Progenitor cell of endocrine pancreas (in vitro differentiated cells): ENCODE data around the gene ODC1. TPM values are rescaled to one million over a fixed set of nuclear protein-coding genes. Genes with fewer than 3 reads are reported as not detected.

Source experiments
- DNase-seq: peaks from one replicate; pipeline ENCODE4 v3.0.0; 2021; ENCODE audit warnings: low spot score; ENCODE audit not compliant: unreplicated experiment
- H3K27ac Mint-ChIP-seq: 2 replicates; pipeline ENCODE4 v1.8.0; 2021; ENCODE audit warnings: mild to moderate bottlenecking, moderate library complexity, mixed read lengths
- H3K27me3 Mint-ChIP-seq: 2 replicates; pipeline ENCODE4 v1.8.0; 2021; ENCODE audit warnings: mixed read lengths
- H3K36me3 Mint-ChIP-seq: 2 replicates; pipeline ENCODE4 v1.8.0; 2022; ENCODE audit warnings: mixed read lengths; ENCODE audit not compliant: insufficient read depth
- H3K4me1 Mint-ChIP-seq: 2 replicates; pipeline ENCODE4 v1.8.0; 2021; ENCODE audit warnings: low read depth, mixed read lengths
- H3K4me3 Mint-ChIP-seq: 2 replicates; pipeline ENCODE4 v1.8.0; 2021; ENCODE audit warnings: low read depth, mild to moderate bottlenecking, moderate library complexity, mixed read lengths
- H3K9me3 Mint-ChIP-seq: 2 replicates; pipeline ENCODE4 v1.8.0; 2021; ENCODE audit warnings: low read depth, mixed read lengths
- long read RNA-seq: library from polyadenylated mRNA; unstranded; transcript quantifications from one replicate; pipeline ENCODE4 v2.0.0, GENCODE V29; 2020
- total RNA-seq: library from RNA; stranded (reverse); gene quantifications from 2 replicates; pipeline ENCODE4 v1.2.1, GENCODE V29; 2021
- TF ChIP-seq, protein P1 (sequence below): fragments of 200-600 bp; sonication (generic); IDR thresholded peaks from one replicate; pipeline ENCODE4 v1.5.0; 2021; ENCODE audit warnings: antibody characterized with exemption, mild to moderate bottlenecking; ENCODE audit not compliant: unreplicated experiment

The ODC1 gene
- total RNA-seq: 252 and 273 TPM in 2 replicates
- long read RNA-seq, transcript ODC1-201 (12 exons, 2,653 nt): major isoform, 63 of 107 reads
- long read RNA-seq, partial matches to known transcripts: 36 of 107 reads
- long read RNA-seq, other reads (novel, unspliced or antisense): 8 of 107 reads

DNA sequence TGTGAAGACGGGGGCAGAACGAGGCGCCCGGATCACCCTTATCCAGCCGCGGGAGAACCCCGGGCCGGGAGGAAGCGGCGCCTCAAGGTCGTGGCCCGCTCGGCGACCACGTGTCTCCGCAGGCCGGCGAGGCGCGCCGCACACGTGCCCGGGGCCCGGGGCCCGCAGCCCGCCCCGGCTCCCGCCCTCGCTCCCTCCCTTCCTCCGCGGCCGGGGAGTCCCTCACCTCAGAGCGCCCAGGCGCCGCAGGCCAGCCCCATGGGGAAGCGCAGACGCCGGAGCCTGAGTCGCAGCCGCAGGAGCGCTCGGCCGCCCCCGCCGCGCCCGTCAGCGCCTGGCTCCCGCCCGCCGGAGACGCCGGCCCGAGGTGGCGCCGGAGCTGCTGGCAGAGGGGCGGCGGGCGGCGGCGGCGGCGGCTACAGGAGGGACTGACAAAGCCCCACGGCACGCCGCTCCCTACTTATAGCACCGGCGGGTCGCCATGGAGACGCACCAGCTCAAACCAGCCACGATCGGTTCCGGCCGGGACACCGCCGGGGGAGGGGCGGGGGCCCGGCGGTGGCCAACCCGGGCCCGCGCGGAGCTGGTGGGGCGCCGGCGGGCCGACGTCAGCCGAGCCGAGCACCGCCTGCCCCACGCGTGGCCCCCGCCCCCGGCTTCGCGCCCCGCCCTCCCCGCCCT lies at the start of gene ODC1:
Gene ODC1, minus strand, starts transcription at position 433 of the 681 bp plus-strand sequence. CDS start 3,295 bp downstream, outside the sequence.
- Mint-ChIP-seq H3K27me3 (peaks cover 10% of the 10 kb centered on the region), H3K4me1 (peaks cover 13% of the 10 kb centered on the region), H3K9me3 (no peaks in the 10 kb centered on the region), H3K4me3 (peak within 1 kb of the TSS; percentile 80), H3K36me3 (peaks cover 15% of the 10 kb centered on the region), H3K27ac (peak within 1 kb of the TSS; percentile 96)
- DNase-seq: peak; percentile 99
- TF ChIP-seq, protein P1, sequence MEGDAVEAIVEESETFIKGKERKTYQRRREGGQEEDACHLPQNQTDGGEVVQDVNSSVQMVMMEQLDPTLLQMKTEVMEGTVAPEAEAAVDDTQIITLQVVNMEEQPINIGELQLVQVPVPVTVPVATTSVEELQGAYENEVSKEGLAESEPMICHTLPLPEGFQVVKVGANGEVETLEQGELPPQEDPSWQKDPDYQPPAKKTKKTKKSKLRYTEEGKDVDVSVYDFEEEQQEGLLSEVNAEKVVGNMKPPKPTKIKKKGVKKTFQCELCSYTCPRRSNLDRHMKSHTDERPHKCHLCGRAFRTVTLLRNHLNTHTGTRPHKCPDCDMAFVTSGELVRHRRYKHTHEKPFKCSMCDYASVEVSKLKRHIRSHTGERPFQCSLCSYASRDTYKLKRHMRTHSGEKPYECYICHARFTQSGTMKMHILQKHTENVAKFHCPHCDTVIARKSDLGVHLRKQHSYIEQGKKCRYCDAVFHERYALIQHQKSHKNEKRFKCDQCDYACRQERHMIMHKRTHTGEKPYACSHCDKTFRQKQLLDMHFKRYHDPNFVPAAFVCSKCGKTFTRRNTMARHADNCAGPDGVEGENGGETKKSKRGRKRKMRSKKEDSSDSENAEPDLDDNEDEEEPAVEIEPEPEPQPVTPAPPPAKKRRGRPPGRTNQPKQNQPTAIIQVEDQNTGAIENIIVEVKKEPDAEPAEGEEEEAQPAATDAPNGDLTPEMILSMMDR: no peak

DNA sequence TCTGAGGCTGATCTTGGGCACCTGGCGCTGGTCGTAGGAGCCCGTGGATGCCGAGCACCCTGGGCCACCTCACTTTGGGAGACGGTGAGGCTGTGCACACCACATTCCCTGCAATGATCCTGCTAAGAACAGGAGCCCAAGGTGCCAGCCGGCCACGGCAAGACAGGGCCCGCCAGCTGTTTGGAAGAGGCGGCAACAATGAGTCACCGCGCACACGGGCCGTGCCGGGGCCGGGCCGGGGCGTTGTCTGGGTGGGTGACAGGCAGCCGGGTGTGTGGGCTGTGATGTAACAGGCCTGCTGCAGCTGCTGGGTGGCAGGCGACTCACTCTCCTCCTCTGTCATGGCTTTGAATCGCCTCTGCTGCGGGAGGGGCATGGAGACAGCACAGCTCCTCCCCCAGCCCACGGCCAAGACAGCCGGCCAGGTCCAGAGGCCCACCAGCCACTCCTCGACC lies 49.7 kb upstream of the ODC1 start:
- Mint-ChIP-seq H3K27ac (no peak overlapping the region), H3K9me3 (no peaks in the 10 kb centered on the region), H3K4me3 (no peak overlapping the region), H3K4me1 (peaks cover 8% of the 10 kb centered on the region), H3K36me3 (no peaks in the 10 kb centered on the region), H3K27me3 (peaks cover 36% of the 10 kb centered on the region)
- TF ChIP-seq, protein P1: no peak
- no peak for DNase-seq

DNA sequence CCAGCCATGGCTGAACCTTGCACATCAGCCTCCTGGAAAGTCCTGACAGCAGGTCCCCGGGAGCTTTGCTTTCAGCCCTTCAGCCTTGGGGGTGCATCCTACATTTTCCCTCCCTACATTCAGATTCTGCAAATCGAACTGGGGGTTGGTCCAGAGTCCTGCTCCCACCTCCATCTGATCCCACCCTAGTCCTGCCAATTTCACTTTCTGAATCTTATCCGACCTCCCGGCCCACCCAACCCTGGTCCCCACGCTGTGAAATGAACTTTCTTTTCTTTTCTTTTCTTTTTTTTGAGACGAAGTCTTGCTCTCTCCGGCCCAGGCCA lies 47.8 kb upstream of the ODC1 start:
- no peak for DNase-seq

DNA sequence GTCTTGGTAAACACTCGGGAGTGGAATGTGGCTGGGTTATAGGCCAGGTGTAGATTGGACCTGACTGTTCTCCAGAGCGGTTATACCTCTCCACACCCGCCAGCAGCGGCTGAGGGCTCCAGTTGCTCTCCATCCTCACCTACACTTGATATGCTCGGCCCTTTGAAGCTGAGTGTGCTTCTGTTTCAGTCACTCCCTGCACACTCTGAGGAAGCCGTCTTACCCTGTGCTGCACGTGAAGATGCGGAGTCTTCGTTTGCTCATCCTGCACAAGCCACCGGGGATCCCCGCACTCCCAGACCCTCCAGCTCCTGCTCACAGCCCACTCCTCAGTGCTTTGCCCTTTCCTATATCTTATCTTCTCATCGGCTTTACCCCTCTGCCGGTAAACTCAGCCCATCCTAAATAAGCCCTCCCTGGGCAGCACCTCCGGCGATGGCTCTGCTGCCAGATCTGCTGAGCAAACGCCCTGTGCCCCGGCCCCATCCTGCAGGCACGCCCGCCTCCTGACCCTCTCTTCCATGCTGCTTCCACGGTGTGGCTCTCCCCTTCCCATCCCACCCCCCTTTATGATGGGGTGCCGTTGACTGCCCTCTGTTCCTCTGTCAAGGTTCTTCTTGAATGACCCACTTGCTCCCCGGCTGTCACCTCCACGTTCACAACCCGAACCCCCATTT lies 47.3 kb upstream of the ODC1 start:
- Mint-ChIP-seq H3K4me3 (no peak overlapping the region), H3K27ac (no peak overlapping the region), H3K4me1 (peaks cover 3% of the 10 kb centered on the region), H3K27me3 (peaks cover 36% of the 10 kb centered on the region), H3K36me3 (peaks cover 3% of the 10 kb centered on the region), H3K9me3 (peaks cover 7% of the 10 kb centered on the region)
- no peak for DNase-seq
- TF ChIP-seq, protein P1: no peak

More for the DNA sequence above, 47.8 kb upstream of the ODC1 start:
- TF ChIP-seq, protein P1: no peak
- peaks cover 6% of the 10 kb centered on the region for H3K9me3 Mint-ChIP-seq
- H3K4me1 Mint-ChIP-seq: peaks cover under 1% of the 10 kb centered on the region
- peaks cover 3% of the 10 kb centered on the region for H3K36me3 Mint-ChIP-seq
- H3K27me3 Mint-ChIP-seq: peaks cover 33% of the 10 kb centered on the region
- no peak overlapping the region for H3K27ac Mint-ChIP-seq
- H3K4me3 Mint-ChIP-seq: no peak overlapping the region

DNA sequence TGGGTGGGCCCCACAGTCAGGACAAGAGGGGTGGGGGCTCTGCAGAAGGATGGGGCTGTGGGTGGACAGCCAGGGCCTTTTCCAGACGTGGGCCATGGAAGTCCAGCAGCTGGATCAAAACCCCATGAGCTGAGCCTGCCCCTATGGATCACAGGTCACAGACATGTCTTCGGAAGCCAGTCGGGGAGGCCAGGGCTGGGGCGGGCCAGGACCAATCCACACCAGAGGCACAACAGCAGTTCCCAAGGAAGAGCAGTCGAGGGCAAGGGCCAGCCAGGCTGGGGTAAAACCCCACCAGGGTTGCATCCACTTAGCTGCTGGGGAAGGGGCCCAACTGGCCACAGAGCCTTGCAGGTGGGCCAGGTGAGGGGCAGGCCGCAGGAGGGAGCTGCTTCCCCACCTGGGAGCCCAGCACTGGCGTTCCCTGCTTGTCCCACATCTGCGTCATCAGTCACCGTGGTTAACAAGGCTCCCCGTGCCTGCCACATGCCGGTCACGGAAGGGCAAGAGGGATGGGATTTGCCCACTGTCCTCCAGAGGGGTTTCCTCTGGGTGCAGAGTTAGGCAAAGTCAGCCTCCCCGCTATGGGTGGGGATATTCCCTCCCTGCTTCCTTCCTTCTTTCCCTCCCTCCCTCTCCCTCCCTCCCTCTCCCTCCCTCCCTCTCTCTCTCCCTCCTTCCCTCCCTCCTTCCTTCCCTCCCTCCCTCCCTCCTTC lies 46.4 kb upstream of the ODC1 start:
- no peak overlapping the region for H3K4me3 Mint-ChIP-seq
- TF ChIP-seq, protein P1: no peak
- no peak for DNase-seq
- no peak overlapping the region for H3K27ac Mint-ChIP-seq
- H3K27me3 Mint-ChIP-seq: peaks cover 41% of the 10 kb centered on the region
- peaks cover 7% of the 10 kb centered on the region for H3K9me3 Mint-ChIP-seq
- peaks cover 3% of the 10 kb centered on the region for H3K4me1 Mint-ChIP-seq
- H3K36me3 Mint-ChIP-seq: peaks cover 3% of the 10 kb centered on the region
